GM21528 (cell line): ENCODE data around the gene ASTN2.
"Not testable (repeated sequence)": the region's sequence is repeated elsewhere in the genome, so short reads cannot be mapped to it uniquely, and the experiment has no call there.

Experiments used
- ATAC-seq: cut with Tn5 transposase; IDR thresholded peaks from one replicate; pipeline ENCODE4 v1.9.1; 2021; ENCODE audit warnings: mild to moderate bottlenecking, moderate library complexity; ENCODE audit not compliant: unreplicated experiment, low FRiP score

ASTN2 gene

DNA sequence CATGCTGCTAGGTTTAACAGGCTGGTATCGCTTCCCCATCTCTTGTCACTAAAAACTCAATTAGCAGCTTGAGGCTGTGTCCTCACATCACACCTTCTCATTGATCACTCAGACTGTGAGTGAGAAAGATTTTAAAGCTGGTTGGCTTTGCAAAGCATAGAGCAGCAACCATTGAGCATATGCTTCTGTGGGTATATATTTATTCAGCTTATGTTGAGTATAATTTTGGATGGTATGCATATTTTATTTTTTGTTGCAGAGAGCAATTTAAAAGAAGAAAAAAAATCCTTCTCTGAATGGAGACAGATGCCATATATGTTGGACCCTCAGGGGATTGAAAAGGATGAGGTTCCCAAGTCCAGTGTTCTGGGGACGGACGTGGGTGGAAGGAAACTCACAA is 565.1 kb downstream of the ASTN2 start:
- no peak for ATAC-seq

DNA sequence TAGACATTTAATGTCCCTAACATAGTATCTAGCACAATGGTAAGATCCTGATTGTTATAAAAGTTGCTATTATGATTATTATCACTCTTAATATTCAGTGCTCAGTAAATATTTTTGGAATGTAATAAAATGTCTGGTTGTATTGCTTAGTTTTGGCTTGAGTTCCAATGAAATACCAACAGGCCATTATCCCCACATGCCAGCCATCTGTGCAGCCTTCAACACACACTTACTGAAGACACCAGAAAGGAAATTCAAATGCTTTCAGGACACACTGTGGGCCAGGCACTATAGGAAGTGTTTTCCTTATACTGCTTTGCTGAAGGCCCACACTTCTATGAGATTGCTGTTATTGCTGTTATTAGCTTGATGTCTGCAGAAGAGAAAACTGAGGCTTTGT is 570.2 kb downstream of the ASTN2 start:
- no peak for ATAC-seq

DNA sequence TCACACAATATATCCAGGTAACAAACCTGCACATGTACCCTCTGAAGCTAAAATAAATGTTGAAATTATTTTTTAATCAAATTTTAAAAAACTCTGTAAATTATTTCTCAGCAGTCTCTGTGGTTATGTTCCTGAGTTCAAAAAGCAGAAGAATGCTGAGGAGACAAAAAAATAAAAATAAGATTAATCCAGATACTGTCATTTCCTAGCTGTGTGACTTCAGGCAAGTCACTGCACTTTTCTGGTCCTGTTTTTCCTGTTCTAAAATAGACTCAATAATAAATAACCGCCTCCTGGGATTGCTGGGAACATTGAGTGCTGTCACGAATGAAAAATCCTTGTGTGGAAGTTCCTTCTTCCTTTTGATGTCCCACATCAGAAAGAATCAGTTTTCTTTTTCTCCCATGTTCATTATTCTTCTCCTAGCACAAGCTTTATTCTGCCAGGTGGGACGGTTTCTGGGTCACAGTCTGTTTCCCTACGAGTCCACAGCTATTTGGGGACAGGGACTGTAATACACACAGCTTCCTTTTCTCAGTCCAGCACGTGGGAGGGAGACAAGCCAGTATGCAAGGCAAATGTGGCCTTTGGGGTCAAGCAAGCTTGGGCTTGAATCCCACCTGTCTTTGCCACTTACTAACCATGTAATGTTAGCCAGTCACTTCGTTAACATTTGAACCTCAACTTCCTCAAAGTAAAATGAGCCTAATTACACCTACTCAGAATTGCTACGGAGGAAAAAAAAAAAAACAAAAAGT is 570.8 kb downstream of the ASTN2 start:
- no peak for ATAC-seq

DNA sequence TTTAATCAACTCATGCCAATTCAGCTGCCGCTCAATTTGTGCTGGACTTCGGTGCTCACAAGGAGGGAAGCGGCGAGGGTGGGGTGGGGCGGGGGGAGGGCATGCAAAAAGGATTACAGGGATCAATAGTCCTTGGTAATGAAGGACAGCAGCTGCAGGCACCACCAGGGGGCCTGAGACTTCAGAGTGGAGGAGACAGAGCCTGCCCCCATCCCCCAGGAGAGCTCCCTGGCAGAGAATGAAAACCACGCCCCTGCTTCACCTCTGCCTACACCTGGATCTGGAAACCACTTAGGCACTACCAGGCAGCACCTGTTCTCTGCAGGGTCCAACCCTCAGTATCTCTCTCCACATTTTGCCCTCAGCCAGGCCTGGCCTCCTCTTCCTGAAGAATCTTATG is 572.2 kb downstream of the ASTN2 start:
- no peak for ATAC-seq

DNA sequence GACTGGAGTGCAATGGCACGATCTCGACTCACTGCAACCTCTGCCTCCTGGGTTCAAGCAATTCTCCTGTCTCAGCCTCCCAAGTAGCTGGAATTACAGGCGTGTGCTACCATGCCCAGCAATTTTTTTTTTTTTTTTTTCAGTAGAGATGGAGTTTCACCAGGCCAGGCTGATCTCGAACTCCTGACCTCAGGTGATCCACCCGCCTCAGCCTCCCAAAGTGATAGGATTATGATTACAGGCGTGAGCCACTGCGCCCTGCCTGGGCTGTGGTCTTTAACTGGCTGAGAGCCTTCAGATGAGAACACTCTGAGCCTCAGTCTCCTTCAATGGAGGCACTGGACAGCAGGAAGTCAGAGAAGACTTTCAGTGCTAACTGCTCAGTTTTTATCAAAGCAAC is 576.4 kb downstream of the ASTN2 start:
- ATAC-seq: not testable (repeated sequence)

DNA sequence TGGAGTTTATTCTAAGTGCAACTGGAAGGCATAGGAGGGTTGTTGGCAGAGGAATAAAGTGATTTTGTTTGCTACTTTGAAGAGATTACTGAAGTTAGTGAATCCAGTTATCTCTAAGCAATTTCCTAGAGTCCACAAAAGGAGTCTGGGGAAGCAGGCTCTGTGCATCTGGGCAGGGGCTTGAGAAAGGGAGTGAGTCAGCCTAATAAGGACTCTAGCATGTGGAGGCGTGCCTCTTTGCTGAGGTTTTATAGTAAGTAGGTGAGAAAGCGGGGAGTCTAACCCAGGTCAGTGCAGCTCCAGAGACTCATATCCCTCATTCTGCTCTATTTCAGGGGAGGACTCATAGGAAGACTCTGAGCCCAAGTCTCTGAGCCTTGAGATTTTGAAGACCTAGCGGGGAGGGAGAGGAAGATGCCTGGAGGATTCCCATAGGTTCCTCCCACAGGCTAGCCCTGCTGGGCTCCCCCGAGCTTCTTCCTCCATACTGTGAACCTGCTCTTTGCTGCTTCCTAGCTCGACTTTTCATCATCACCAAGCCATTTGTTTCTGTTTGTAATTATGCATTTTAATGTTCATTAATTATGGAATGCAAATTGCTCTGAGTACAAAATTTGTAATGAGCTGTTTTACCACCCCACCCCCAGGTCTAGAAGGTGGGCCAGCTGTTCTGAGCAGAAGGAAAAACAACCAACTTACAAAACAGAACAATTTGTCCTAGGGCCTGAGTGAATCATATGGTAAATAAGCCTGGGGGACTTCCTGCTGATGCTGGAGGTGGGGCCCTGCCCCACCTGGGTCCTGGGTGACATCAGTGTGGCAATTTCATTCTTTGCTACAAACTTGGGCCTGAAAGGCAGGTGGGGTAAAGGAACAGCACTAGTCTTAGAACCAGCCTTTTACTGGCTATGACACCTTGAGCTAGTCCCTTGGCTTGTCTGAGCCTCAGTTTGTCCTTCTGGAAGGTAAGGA is 577.6 kb downstream of the ASTN2 start:
- no peak for ATAC-seq

DNA sequence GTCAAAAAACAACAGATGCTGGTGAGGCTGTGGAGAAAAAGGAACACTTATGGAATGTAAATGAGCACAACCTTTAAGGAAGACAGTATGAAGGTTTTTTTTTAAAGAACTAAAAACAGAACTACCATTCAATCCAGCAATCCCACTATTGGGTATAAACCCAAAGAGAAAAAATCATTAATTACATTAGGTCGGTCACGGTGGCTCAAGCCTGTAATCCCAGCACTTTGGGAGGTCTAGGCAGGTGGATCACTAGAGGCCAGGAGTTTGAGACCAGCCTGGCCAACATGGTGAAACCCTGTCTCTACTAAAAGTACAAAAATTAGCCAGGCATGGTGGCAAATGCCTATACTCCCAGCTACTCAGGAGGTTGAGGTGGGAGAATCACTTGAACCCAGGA is 584.5 kb downstream of the ASTN2 start:
- not testable (repeated sequence) for ATAC-seq

DNA sequence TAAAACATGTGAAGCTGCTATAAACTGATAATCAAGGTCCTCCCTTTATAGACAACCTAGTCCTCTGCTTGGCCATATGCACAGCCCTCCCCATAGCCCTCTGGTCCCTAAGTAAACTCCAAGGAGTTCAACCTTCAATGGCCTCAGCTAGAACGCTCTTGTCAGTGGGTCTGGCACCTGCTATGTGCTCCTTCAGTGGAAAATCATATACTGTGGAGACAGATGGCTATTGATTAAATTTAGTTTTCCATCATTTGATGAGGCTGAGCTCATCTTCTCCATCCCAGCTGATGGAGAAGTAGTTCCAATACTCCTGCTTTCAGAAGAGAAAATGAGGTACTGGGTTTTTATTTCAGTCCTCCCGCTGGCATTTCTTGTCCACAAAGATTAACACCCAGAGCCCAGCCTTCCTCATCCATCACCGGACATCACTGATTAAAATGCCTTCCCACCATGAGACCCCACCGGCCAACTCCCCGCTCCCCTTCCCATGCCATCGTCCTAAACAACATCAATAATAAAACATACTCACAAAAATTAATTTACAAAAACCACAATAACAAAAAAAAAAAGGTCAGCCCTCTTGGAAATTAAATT is 593.1 kb downstream of the ASTN2 start:
- ATAC-seq: no peak

DNA sequence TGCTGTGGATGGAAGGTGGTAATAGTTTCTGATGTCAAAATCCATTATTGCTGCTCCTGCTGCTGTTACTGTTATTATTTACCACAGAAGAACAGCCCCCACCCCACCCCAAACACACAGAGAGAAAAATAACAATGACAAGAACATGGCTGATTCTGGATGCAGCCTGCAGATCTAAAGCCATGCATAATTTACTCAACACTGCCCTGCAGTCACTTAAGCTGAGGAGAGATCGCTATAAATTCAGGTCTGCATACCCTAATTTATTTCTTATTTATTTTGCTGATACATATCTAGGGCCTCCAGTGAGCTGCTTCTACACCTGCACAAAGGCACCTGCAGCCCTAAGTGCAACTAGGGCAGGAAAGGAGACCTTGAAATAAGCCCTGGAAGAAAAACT is 595.7 kb downstream of the ASTN2 start:
- no peak for ATAC-seq

DNA sequence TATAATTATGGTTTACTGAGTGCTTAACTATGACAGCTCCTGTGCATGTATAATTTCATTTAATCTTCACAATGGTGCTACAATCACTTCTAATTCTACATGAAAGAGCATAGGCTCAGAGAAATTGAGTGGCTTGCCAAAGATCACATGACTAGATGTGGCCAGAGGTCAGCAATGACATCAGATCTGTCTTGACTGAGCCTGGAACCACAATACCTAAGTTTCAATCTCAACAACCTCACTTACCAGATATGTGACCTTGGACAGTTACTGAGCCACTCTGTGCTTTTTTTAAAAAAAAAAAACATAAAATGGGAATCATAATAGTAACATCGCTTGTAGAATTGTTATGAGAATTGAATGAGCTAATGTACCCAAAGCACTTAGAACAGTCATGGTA is 597.1 kb downstream of the ASTN2 start:
- ATAC-seq: no peak

DNA sequence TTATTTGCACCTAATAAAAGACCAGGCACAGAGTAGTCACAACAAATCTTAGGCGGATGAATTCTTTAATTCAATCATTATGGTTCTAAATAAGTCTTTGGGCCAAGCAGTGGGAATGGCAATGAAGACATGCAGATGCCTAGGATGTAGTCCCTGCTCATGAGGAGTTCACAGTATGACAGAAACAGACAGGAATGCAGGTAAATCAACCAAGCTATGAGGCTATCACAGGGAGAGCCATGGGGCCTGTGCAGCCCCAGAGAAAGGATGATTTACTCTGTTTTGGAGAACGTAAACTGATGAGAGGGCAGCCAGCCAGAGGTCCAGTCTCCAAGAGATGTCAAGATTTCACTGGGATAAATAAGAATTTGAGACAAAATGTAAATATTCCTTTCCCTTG is 598.4 kb downstream of the ASTN2 start:
- ATAC-seq: no peak

DNA sequence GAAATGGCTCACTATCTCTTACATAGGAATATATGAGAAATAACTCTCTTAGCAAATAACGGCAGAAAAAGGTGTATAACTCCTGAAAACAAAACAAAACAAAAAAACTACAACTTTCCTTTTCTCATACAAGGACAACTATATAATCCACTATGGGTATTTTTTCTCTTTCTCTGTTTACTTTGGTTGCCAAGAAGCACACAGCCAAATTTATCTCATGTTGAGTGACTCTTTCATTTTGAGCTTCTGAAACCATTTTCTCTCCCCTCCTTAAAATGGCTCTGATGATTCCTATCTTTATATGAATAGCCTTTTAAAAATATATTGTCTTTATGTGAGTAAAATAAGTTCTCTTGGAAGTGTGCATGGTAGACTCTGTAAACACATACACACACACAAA is 599.0 kb downstream of the ASTN2 start:
- ATAC-seq: no peak

DNA sequence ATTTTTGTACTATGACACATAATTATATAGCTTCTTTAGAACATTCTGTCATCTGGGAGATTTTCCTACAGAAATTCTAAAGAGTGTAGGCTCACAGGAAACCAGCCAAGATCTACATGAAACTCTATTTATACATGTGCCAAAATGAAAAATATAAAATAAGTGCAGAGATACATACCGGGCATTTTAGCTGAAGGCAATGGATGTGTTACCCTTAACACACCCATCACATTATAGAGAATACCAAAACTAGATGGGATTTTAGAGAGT is 601.9 kb downstream of the ASTN2 start:
- no peak for ATAC-seq

DNA sequence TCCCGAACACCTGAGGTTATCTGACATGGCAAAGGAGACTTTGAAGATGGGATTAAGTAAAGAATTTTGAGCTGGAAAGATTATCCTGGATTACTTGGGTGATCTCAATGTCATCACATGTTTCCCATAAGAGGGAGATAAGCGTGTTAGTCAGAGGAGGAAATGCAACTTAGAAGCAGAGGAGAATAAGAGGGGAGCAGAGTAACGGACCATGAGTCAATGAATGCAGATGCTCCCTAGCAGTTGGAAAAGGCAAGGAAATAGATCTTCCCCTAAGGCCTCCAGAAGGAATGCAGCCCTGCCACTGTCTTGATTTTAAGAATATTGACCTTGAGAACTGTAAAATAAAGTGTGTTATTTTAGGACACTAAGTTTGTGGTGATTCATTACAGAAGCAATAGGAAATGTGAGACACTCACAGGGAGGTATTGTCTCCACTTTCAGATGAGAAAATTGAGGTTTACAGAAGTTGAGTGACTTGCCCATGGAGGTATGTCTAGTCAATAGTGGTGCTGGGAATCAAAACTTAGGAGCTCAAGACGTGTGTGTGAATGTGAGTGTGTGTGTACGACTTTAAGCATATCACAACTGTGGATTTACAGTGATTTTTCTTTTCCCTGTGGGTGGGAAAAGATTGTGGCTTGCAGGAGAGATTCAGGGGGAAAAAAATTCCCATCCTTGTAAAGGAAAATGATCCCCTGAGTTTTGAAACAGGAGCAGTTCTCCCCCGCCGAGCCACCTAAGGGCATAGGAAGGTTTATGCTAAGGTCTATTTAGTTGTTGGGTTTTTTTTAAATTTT is 602.4 kb downstream of the ASTN2 start:
- ATAC-seq: no peak

DNA sequence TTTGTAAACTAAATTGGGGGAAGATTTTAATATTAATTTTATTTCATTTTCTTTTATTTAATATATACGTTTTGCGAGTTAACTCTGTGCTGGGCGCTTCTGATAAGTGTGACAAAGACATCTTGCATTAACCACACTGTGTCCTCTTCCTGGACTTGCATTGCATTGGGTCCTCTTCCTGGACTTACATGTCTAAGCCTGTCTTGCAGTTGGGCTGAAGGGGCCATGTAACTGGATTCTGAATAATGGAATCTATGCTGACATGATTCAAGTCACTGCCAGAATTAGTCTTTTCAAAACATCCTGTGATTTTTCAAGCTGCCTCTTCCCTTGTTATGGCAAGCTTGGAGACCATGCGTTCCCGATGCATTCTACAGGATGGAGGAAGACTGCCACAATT is 605.2 kb downstream of the ASTN2 start:
- no peak for ATAC-seq

DNA sequence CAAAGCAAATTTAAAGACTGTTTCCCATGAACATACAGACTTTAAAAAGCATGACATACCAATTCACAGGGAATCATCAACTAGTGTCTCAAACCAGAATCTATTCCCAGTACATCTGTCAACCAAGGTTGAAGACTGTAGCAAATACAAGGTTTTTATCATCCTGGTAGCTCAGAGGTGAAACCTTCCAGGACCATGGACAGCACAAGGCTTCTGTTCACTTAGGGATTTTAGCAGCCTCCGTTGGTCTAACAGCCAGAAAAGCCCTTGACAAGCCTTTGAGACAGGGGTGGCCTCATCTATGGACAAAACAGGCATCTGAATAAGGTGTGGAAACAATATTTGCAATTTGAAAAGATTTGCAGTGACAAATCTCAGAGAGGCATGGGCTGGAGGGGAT is 608.8 kb downstream of the ASTN2 start:
- no peak for ATAC-seq

DNA sequence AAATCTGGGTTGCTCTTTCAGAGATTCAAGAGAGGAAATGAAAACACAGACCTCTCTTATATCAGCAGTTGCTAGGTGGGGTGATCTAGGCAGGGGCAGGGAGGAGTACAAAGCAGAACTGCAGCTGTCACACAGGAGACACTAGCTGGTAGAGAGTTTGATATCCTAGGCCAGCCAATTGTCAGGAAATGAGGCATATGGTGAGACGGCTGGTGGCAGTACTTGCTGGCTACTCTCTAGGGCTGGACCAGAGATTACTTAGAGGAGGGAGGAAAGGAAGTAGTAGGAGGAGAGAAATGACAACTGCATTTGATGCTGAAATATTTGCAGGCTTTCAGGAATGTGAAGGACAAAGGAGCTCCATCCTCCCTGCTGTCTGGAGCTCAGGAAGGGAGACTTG is 614.0 kb downstream of the ASTN2 start:
- ATAC-seq: no peak

DNA sequence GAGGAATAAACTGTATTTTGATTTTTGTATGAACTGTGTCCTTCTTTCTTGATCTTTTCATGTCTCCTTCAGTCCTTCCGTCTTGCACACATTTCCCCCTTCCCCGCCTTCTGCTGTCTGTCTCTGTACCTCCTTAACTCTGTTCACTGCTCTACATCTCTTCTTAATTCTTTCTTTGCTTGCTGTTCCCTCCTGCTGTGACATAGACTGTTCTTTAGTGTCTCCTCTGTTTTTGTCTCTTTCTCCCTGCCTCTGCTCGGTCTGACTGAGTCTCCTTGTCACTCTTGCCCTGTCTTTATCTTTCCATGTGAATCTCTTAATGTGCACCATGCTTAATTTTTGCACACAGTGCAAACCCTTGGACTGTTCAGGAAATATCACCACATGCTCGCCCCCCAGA is 614.8 kb downstream of the ASTN2 start:
- no peak for ATAC-seq

DNA sequence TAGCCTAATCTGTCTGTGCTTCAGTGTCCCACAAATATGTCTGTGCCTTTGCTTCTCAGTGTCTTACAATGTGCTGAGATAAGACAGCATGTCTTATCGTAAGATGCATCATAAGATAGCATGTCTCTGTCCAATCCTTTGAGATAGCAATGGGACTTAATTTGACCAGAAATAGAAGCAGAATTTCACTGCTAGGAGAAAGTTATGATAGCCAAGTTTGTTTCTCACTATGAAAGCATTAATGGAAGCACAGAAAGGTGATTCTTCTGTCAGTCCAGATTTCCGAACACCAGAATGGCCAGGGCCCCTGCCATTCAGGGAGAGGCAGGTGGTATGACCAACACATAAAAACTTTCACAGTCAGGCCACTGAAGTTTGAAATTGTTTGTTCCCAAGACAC is 616.3 kb downstream of the ASTN2 start:
- ATAC-seq: no peak

DNA sequence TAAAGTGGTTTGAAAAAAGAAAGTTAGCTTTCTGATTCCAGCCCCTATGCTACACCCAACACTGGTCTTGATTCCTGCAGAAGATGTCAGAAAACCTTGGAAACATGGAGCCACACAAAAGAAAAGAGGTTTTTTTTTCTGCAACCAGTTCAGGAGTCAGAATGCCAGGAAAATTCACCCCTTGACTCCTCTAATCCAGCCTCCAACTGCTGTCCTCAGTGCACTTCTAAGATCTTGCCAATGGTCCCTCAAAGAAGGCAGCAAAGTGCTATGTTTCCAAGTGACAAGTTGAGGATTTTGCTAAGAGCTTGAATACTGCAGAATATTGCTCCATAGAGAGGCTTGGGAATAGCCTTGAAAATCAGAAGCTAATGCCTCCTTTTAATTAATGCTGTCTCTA is 617.6 kb downstream of the ASTN2 start:
- ATAC-seq: no peak

DNA sequence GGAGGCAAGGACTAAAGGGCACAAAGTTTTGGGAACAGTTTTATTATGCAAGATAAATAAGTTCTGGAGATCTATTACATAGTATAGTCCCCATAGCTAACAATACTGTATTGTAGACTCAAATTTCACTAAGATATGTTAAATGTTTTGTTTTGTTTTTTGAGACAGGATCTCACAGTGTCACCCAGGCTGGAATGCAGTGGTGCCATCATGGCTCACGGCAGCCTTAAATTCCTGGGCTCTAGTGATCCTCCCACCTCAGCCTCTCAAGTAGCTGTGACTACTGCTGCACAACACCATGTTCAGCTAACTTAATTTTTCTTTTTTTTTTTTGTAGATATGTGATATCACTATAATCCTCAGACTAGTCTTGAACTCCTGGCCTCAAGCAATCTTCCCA is 618.2 kb downstream of the ASTN2 start:
- ATAC-seq: no peak
